Neural cell (in vitro differentiated cells): ENCODE results near the gene PRRC2B.
"Not testable (repeated sequence)": the region's sequence is repeated elsewhere in the genome, so short reads cannot be mapped to it uniquely, and the experiment has no call there.

Experiments
- CTCF ChIP-seq: fragments of 450-650 bp; IDR thresholded peaks from 2 replicates; pipeline ENCODE4 v1.5.1; 2014; ENCODE audit warnings: antibody characterized with exemption, mild to moderate bottlenecking, moderate library complexity; ENCODE audit not compliant: poor library complexity, severe bottlenecking
- EZH2 ChIP-seq: fragments of 200-600, 300-800 bp; shearing (Covaris generic), sonication (generic); IDR thresholded peaks from 2 replicates; pipeline ENCODE4 v1.6.1; 2014; ENCODE audit warnings: antibody characterized with exemption, low read length, borderline replicate concordance, mild to moderate bottlenecking; ENCODE audit not compliant: insufficient read depth, poor library complexity, severe bottlenecking
- MXI1 ChIP-seq: fragments of 450-650 bp; conservative IDR thresholded peaks from 2 replicates; pipeline ENCODE4 v1.6.1; 2014; ENCODE audit warnings: antibody characterized with exemption, mild to moderate bottlenecking; ENCODE audit not compliant: poor library complexity, severe bottlenecking
- POLR2AphosphoS5 ChIP-seq: IDR thresholded peaks from 2 replicates; pipeline ENCODE4 v1.6.1; 2012
- REST ChIP-seq: IDR thresholded peaks from 2 replicates; pipeline ENCODE4 v1.6.1; 2012; ENCODE audit warnings: borderline replicate concordance
- SMC3 ChIP-seq: fragments of 450-650 bp; conservative IDR thresholded peaks from 2 replicates; pipeline ENCODE4 v1.6.1; 2014; ENCODE audit warnings: antibody characterized with exemption, mild to moderate bottlenecking, moderate library complexity; ENCODE audit not compliant: poor library complexity

- TF ChIP-seq CTCF, MXI1, SMC3, EZH2, REST, POLR2AphosphoS5: not testable (repeated sequence)
Measured at GRCh38 chr9:131455655-131456054, 61.8 kb downstream of the PRRC2B start.
